ENCODE measurements around the gene RRP1B. TPM values are rescaled to one million over a fixed set of nuclear protein-coding genes. Genes with fewer than 3 reads are reported as not detected.
A peak's percentile ranks its signal among the peaks of the same experiment; 100 is the strongest.

RRP1B gene
- total and polyA plus RNA-seq, 9 of the 15 experiments (the other 6 are each of a cell fraction or from before 2014, with no cell fraction given): 6.8 to 66.6 (median 41.9) TPM

DNA sequence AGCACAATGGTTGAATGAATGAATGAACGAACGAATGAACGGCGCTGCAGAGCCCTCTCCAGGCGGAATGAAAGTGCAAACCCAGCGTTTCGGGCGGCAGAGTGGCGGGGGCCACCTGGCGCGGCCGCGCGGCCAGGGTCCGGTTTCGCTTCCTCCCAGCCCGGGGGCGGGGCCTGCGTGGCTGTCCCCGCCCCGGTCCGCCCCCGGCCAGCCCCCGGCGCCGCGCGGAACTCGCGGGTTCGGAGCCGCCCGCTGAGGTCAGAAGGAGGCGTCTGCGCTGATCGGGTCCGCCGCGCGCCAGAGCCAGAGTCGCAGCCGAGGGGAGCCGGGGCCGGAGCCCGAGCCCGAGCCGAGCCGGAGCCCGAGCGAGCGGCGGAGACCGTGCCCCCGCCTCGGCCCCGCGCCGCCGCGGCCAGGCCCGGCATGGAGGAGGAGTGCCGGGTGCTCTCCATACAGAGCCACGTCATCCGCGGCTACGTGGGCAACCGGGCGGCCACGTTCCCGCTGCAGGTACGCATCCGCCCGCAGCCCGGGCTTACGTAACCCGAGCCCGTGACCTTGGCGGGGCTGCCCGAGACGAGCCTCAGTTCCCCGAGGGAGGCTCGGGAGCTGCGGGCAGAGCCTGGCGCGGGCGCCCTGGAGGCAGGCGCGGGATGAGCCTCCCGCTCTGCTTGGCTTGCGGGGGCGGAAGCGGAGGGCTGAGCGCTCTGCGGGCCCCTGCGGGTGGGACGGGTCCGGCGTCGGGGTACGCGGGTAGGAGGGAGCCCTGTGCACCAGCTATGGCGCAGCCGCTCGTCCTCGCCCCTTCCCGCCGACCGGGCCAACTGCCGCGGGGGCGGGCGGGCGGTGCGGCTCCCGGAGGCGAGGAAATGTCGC, 59.8 kb downstream of the RRP1B start, which contains the start of gene PDXK (continued):
- TF ChIP-seq, protein P1, sequence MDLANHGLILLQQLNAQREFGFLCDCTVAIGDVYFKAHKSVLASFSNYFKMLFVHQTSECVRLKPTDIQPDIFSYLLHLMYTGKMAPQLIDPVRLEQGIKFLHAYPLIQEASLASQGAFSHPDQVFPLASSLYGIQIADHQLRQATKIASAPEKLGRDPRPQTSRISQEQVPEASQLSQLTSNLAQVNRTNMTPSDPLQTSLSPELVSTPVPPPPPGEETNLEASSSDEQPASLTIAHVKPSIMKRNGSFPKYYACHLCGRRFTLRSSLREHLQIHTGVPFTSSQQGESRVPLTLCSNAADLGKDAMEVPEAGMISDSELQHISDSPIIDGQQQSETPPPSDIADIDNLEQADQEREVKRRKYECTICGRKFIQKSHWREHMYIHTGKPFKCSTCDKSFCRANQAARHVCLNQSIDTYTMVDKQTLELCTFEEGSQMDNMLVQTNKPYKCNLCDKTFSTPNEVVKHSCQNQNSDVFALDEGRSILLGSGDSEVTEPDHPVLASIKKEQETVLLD (IDR thresholded peaks at IDR 0.05): no peak
- peak; percentile 78 for TF ChIP-seq SAP30 (IDR thresholded peaks at IDR 0.05; ENCODE audit: borderline replicate concordance, insufficient read depth, low read depth, low read length, poor library complexity, severe bottlenecking)
- TF ChIP-seq ZFP36 (IDR thresholded peaks at IDR 0.05; ENCODE audit: low read depth, low read length, partially characterized antibody): no peak
- TF ChIP-seq ERF (CRISPR knock-in tag; IDR thresholded peaks at IDR 0.05): no peak
- TF ChIP-seq POLR3G (IDR thresholded peaks at IDR 0.05; ENCODE audit: extremely low read depth, insufficient read length, insufficient replicate concordance): no peak
- TF ChIP-seq, protein P2, sequence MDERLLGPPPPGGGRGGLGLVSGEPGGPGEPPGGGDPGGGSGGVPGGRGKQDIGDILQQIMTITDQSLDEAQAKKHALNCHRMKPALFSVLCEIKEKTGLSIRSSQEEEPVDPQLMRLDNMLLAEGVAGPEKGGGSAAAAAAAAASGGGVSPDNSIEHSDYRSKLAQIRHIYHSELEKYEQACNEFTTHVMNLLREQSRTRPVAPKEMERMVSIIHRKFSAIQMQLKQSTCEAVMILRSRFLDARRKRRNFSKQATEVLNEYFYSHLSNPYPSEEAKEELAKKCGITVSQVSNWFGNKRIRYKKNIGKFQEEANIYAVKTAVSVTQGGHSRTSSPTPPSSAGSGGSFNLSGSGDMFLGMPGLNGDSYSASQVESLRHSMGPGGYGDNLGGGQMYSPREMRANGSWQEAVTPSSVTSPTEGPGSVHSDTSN (CRISPR knock-in tag; IDR thresholded peaks at IDR 0.05; ENCODE audit: low read depth): no peak
- TF ChIP-seq, protein P2 (tag; conservative IDR thresholded peaks at IDR 0.05; ENCODE audit: low read depth): no peak
- TF ChIP-seq, protein P3, sequence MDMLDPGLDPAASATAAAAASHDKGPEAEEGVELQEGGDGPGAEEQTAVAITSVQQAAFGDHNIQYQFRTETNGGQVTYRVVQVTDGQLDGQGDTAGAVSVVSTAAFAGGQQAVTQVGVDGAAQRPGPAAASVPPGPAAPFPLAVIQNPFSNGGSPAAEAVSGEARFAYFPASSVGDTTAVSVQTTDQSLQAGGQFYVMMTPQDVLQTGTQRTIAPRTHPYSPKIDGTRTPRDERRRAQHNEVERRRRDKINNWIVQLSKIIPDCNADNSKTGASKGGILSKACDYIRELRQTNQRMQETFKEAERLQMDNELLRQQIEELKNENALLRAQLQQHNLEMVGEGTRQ (CRISPR knock-in tag; IDR thresholded peaks at IDR 0.05): peak; percentile 39; the same call in 1 of the 2 replicates
- TF ChIP-seq KLF6 (CRISPR knock-in tag; IDR thresholded peaks at IDR 0.05; ENCODE audit: borderline replicate concordance): no peak
- TF ChIP-seq RBBP5 (IDR thresholded peaks at IDR 0.05; ENCODE audit: borderline replicate concordance, insufficient read depth, low read length, poor library complexity, severe bottlenecking): peak; percentile 64
- TF ChIP-seq TFAM (CRISPR knock-in tag; conservative IDR thresholded peaks at IDR 0.05): no peak
- TF ChIP-seq PURB (CRISPR knock-in tag; IDR thresholded peaks at IDR 0.05; ENCODE audit: low read depth): no peak
- 0 out of 2 replicates have a peak, but pooled peaks have one; percentile 37 for TF ChIP-seq CBX5 (IDR thresholded peaks at IDR 0.05; ENCODE audit: borderline replicate concordance, low read depth)
- no peak for TF ChIP-seq ARHGAP35 (IDR thresholded peaks at IDR 0.05; ENCODE audit: partially characterized antibody)
- TF ChIP-seq NFE2L1 (tag; IDR thresholded peaks at IDR 0.05; ENCODE audit: borderline replicate concordance, low read depth): no peak
- TF ChIP-seq, protein P4, sequence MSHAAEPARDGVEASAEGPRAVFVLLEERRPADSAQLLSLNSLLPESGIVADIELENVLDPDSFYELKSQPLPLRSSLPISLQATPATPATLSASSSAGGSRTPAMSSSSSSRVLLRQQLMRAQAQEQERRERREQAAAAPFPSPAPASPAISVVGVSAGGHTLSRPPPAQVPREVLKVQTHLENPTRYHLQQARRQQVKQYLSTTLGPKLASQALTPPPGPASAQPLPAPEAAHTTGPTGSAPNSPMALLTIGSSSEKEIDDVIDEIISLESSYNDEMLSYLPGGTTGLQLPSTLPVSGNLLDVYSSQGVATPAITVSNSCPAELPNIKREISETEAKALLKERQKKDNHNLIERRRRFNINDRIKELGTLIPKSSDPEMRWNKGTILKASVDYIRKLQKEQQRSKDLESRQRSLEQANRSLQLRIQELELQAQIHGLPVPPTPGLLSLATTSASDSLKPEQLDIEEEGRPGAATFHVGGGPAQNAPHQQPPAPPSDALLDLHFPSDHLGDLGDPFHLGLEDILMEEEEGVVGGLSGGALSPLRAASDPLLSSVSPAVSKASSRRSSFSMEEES (CRISPR knock-in tag; IDR thresholded peaks at IDR 0.05): no peak
- TF ChIP-seq NFATC3 (IDR thresholded peaks at IDR 0.05): no peak
- peak; percentile 67 for TF ChIP-seq MAFK (IDR thresholded peaks at IDR 0.05; ENCODE audit: low read length)

Data from K562 (cell line).